A549 (cell line): Measurements from ENCODE around the gene SLC10A7. TPM values are rescaled to one million over a fixed set of nuclear protein-coding genes. Genes with fewer than 3 reads are reported as not detected.

ENCODE experiments used
- ATAC-seq, 2 experiments: fragments of 200-7000 bp in 1 of 2; fragments of >200 bp in 1 of 2; cut with Nextera tagmentation in 1 of 2; cut with Tn5 transposase in 1 of 2; 3 replicates each; pipeline versions ENCODE4 v1.8.0 to v1.9.1; 2018 to 2020; ENCODE audit warnings: mild to moderate bottlenecking in 1 of 2, moderate library complexity in 1 of 2
- CTCF ChIA-PET: fragments of 300-600 bp; sonication (Branson Sonifier 250); formaldehyde crosslinking; extraction: SDS; loops from one replicate; lab custom pipeline; 2021; ENCODE audit warnings: antibody characterized with exemption, inconsistent platforms; lab: Yijun Ruan, JAX
- POLR2A ChIA-PET: fragments of 350-600 bp; formaldehyde crosslinking; extraction: SDS; loops from one replicate; lab custom pipeline; 2021; ENCODE audit warnings: antibody characterized with exemption, inconsistent platforms; lab: Yijun Ruan, JAX
- DNase-seq, 2 experiments: peaks; one replicate each; pipeline versions ENCODE4 v3.0.0 to v3.0.0-alpha.2; 2011 to 2016; ENCODE audit warnings: low read depth in 1 of 2, low spot score in 1 of 2
- FAIRE-seq: peaks from 2 replicates; lab custom pipeline; 2011; peaks lifted over from hg19 to GRCh38; lab: Jason Lieb, UNC
- H3K27ac ChIP-seq, 2 experiments: fragments of >200 bp; sonication (Bioruptor Twin); formaldehyde crosslinking; 3 replicates each; pipeline ENCODE4 v1.5.1; 2016 to 2017
- H3K4me1 ChIP-seq: fragments of >200 bp; sonication (Bioruptor Twin); formaldehyde crosslinking; 3 replicates; pipeline ENCODE4 v1.6.1; 2016
- H3K4me2 ChIP-seq: fragments of >200 bp; sonication (Bioruptor Twin); formaldehyde crosslinking; 3 replicates; pipeline ENCODE4 v1.6.1; 2016
- H3K4me3 ChIP-seq: fragments of >200 bp; sonication (Bioruptor Twin); formaldehyde crosslinking; 3 replicates; pipeline ENCODE4 v1.5.1; 2016
- H3K9me3 ChIP-seq: fragments of >200 bp; sonication (Bioruptor Twin); formaldehyde crosslinking; 3 replicates; pipeline ENCODE4 v1.6.1; 2016
- BHLHE40 ChIP-seq: IDR thresholded peaks from 2 replicates; pipeline ENCODE4 v1.6.1; 2012; ENCODE audit warnings: low read depth, low read length, inconsistent platforms
- CBX8 ChIP-seq: fragments of 200-600 bp; sonication (generic); IDR thresholded peaks from 2 replicates; pipeline ENCODE4 v1.6.1; 2016
- CHD2 ChIP-seq: fragments of 150-350 bp; IDR thresholded peaks from 2 replicates; pipeline ENCODE4 v1.6.1; 2014; ENCODE audit warnings: low read length; ENCODE audit not compliant: partially characterized antibody
- EHF ChIP-seq: fragments of 250-450 bp; sonication (Bioruptor Pico); IDR thresholded peaks from 2 replicates; pipeline ENCODE4 v1.5.0; 2020; ENCODE audit warnings: mild to moderate bottlenecking
- HEYL ChIP-seq: fragments of 250-450 bp; sonication (Bioruptor Pico); IDR thresholded peaks from 2 replicates; pipeline ENCODE4 v1.8.0; 2021; ENCODE audit warnings: mild to moderate bottlenecking, moderate library complexity
- HOXB13 ChIP-seq: fragments of 250-450 bp; sonication (Bioruptor Pico); IDR thresholded peaks from 2 replicates; pipeline ENCODE4 v1.5.0; 2020; ENCODE audit warnings: low read depth, mild to moderate bottlenecking, moderate library complexity
- MAZ ChIP-seq: fragments of 150-350 bp; IDR thresholded peaks from 2 replicates; pipeline ENCODE4 v1.6.1; 2014; ENCODE audit warnings: antibody characterized with exemption, low read depth, low read length, borderline replicate concordance
- MYC ChIP-seq: IDR thresholded peaks from 2 replicates; pipeline ENCODE4 v1.6.1; 2012; ENCODE audit warnings: mild to moderate bottlenecking, inconsistent platforms, low read length, improper control_type of control experiment, borderline replicate concordance
- NFE2L2 ChIP-seq: fragments of 150-350 bp; conservative IDR thresholded peaks from 2 replicates; pipeline ENCODE4 v1.6.1; 2014; ENCODE audit warnings: low read length
- PHF8 ChIP-seq: fragments of 200-600 bp; sonication (generic); IDR thresholded peaks from 2 replicates; pipeline ENCODE4 v1.6.1; 2016; ENCODE audit warnings: low read depth, mild to moderate bottlenecking, antibody characterized with exemption, moderate library complexity, borderline replicate concordance
- POLR2A ChIP-seq: IDR thresholded peaks from 2 replicates; pipeline ENCODE4 v1.6.1; 2012; ENCODE audit warnings: mild to moderate bottlenecking, low read length
- RARB ChIP-seq: fragments of 250-450 bp; sonication (Bioruptor Pico); IDR thresholded peaks from 2 replicates; pipeline ENCODE4 v1.8.0; 2021; ENCODE audit warnings: mild to moderate bottlenecking, moderate library complexity
- SREBF2 ChIP-seq: fragments of 450-650 bp; IDR thresholded peaks from 2 replicates; pipeline ENCODE4 v1.6.1; 2014; ENCODE audit warnings: mild to moderate bottlenecking, moderate library complexity
- ZFP36 ChIP-seq: fragments of 450-650 bp; IDR thresholded peaks from 2 replicates; pipeline ENCODE4 v1.6.1; 2014; ENCODE audit warnings: borderline replicate concordance; ENCODE audit not compliant: partially characterized antibody
- ZNF302 ChIP-seq: fragments of 250-450 bp; sonication (Bioruptor Pico); IDR thresholded peaks from 2 replicates; pipeline ENCODE4 v1.9.0; 2021; ENCODE audit warnings: inconsistent platforms, mild to moderate bottlenecking, moderate library complexity
- WGBS: methylation state at CpG from one replicate; pipeline ENCODE4 v1.1.6; 2017; ENCODE audit errors: missing lambda C conversion rate; 5-methylcytosine and 5-hydroxymethylcytosine counted together
- polyA plus RNA-seq, 4 experiments: library from polyadenylated mRNA; depleted of rRNA in 3 of 4; stranded (reverse); fragments of >200 nt; fragmentation: RNase III in 1 of 4; extraction: RNeasy Plus Mini Kit Qiagen cat#74134 plus additional on column Dnase treatment in 1 of 4; gene quantifications; 2 replicates in 3 of 4; 3 replicates in 1 of 4; pipeline ENCODE4 v1.2.3, GENCODE V29; 2011 to 2017
- TF ChIP-seq, protein P1 (sequence below): fragments of >200 bp; sonication (Bioruptor Twin); formaldehyde crosslinking; IDR thresholded peaks from 3 replicates; pipeline ENCODE4 v1.6.1; 2016
- TF ChIP-seq, protein P2 (sequence below): fragments of 250-450 bp; sonication (Bioruptor Pico); IDR thresholded peaks from 2 replicates; pipeline ENCODE4 v1.5.0; 2021; ENCODE audit warnings: mild to moderate bottlenecking, moderate library complexity, borderline replicate concordance

SLC10A7 gene
- polyA plus RNA-seq, 2 of the 4 experiments (the other 2 are of a cell fraction): 1.3 to 6.5 TPM

DNA sequence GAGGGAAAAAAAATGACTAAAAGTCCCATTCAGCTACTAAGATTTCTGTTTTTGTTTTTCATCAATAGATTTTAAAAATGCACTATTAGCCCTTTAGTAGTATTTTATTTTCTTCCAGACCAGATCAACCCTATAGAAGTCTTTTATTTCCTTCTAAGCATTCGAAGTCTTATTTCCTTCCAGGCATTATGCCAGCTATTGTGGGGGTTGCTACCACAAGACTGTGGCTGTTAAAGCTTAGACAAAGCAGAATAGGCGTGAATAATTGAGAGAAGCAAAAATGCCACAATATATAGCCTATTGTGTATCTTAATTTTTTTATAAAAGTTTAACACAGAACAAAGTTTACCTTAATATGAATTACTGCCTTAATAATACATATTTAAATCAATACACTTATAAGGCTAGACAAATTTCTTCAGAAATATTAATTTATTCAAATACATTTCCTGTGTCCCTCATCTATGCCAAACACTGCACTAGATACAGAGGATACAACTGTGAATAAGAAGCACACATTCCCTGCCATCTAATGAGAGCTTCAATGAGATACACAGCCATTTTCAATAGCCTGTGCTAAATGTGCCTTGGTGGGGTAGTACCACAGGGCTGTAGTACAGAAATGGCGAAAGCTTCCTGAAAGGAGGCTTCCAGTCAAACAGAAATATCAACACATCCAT, 33.1 kb downstream of the SLC10A7 start:
- Histone ChIP-seq H3K9me3 (no peaks in the 10 kb centered on the region), H3K4me2 (no peak overlapping the region), H3K27ac (no peak overlapping the region), H3K4me1 (no peaks in the 10 kb centered on the region), H3K4me3 (no peak overlapping the region)
- DNase-seq: no peak
- POLR2A ChIA-PET: no interaction called here
- FAIRE-seq: no peak
- no peak for ATAC-seq
- TF ChIP-seq HEYL (CRISPR knock-in tag) (no peak), ZNF302 (CRISPR knock-in tag) (no peak), BHLHE40 (no peak), SREBF2 (no peak), ZFP36 (no peak), POLR2A (no peak), MAZ (no peak)
- 71% methylated on average over 3 of the region's 3 CpGs for WGBS
- CTCF ChIA-PET: no interaction called here

DNA sequence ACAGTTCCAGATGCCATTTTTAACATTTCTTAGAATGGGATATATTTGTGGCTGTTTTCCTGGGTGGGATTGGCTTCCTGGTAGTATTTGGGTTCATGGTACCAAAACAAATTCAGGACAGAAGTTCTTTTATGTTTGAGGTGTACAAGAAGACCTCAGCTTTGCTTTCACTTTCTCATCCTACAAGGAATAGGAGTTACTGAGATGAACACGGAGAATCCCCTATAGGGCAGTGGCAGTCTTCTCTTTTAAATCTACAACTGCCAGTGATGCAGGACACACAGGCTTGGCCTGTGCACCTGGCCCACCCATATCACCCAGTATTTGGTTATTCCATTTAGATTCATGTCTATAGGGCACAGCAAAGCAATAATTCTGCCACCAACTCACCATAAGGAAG, 35.2 kb downstream of the SLC10A7 start:
- Histone ChIP-seq H3K27ac (no peak overlapping the region), H3K4me2 (no peak overlapping the region), H3K4me1 (no peaks in the 10 kb centered on the region), H3K4me3 (no peak overlapping the region), H3K9me3 (no peaks in the 10 kb centered on the region)
- 88% methylated on average over 1 of the region's 1 CpG for WGBS
- no peak for ATAC-seq
- no peak for FAIRE-seq
- DNase-seq: no peak
- ChIA-PET CTCF (no interaction called here), POLR2A (no interaction called here)
- TF ChIP-seq EHF (CRISPR knock-in tag): no peak

DNA sequence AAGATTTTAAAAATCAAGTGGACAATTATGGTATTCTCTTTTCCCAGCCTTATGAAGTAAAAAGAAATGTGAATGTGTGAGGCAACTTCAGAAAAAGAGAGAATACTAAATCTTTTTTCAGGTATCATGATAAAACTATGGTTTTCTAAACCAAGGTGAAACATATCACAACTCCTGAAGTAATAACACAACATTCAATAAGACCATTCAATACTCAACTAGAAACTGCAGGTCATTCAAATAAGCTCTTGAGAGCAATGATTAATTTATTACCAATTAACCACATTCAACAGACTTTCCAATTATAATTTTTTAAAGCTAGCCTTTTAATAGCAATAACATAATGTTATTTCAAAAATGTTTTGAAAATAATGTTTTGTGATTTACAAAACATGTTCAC, 35.8 kb downstream of the SLC10A7 start:
- TF ChIP-seq CHD2: no peak
- no peak for TF ChIP-seq BHLHE40
- no peak for TF ChIP-seq RARB (CRISPR knock-in tag)
- TF ChIP-seq, protein P1, sequence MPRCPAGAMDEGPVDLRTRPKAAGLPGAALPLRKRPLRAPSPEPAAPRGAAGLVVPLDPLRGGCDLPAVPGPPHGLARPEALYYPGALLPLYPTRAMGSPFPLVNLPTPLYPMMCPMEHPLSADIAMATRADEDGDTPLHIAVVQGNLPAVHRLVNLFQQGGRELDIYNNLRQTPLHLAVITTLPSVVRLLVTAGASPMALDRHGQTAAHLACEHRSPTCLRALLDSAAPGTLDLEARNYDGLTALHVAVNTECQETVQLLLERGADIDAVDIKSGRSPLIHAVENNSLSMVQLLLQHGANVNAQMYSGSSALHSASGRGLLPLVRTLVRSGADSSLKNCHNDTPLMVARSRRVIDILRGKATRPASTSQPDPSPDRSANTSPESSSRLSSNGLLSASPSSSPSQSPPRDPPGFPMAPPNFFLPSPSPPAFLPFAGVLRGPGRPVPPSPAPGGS: no peak
- no peak for TF ChIP-seq NFE2L2
- no peak for TF ChIP-seq PHF8
- no peak for TF ChIP-seq CBX8
- Histone ChIP-seq H3K4me3 (no peak overlapping the region), H3K27ac (no peak overlapping the region), H3K4me2 (no peak overlapping the region), H3K4me1 (no peaks in the 10 kb centered on the region), H3K9me3 (no peaks in the 10 kb centered on the region)
- no peak for FAIRE-seq
- CTCF ChIA-PET: interaction anchor here (0.7 kb wide), 1 partner anchor 9 kb away, joined by 3 read pairs; no protein-coding TSS in a partner anchor
- no peak for ATAC-seq
- POLR2A ChIA-PET: no interaction called here
- no peak for DNase-seq

DNA sequence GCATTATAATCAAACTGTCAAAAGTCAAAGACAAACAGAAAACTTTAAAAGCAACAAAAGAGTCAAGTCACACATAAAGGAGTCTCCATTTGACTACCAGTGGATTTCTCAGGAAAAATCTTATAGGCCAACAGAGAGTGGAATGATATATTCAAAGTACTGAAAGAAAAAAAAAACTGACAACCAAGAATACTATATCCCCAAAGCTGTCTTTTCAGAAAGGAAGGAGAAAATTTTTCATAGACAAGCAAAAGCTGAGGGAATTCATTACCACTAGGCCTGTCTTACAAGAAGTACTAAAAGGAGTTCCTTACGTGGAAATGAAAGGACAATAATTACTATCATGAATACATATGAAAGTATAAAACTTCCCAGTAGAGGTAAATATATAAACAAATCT, 39.0 kb downstream of the SLC10A7 start:
- no peak for ATAC-seq
- no peak for DNase-seq
- Histone ChIP-seq H3K4me3 (no peak overlapping the region), H3K4me1 (no peaks in the 10 kb centered on the region), H3K9me3 (no peaks in the 10 kb centered on the region), H3K27ac (no peak overlapping the region), H3K4me2 (no peak overlapping the region)
- 76% methylated on average over 1 of the region's 1 CpG for WGBS
- ChIA-PET CTCF (no interaction called here), POLR2A (no interaction called here)
- TF ChIP-seq, protein P2, sequence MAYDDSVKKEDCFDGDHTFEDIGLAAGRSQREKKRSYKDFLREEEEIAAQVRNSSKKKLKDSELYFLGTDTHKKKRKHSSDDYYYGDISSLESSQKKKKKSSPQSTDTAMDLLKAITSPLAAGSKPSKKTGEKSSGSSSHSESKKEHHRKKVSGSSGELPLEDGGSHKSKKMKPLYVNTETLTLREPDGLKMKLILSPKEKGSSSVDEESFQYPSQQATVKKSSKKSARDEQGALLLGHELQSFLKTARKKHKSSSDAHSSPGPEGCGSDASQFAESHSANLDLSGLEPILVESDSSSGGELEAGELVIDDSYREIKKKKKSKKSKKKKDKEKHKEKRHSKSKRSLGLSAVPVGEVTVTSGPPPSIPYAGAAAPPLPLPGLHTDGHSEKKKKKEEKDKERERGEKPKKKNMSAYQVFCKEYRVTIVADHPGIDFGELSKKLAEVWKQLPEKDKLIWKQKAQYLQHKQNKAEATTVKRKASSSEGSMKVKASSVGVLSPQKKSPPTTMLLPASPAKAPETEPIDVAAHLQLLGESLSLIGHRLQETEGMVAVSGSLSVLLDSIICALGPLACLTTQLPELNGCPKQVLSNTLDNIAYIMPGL: no peak
- TF ChIP-seq EHF (CRISPR knock-in tag): no peak
- no peak for TF ChIP-seq MYC
- no peak for TF ChIP-seq SREBF2
- no peak for TF ChIP-seq CHD2
- no peak for TF ChIP-seq HOXB13 (CRISPR knock-in tag)
- FAIRE-seq: no peak
